HCT116 (cell line): ENCODE data around the gene MGAT4A. TPM values are rescaled to one million over a fixed set of nuclear protein-coding genes. Genes with fewer than 3 reads are reported as not detected.

Experiments
- ATAC-seq: fragments of 200-7000 bp; cut with Tn5 transposase; 2 replicates; pipeline ENCODE4 v1.9.1; 2020; ENCODE audit warnings: mild to moderate bottlenecking, moderate library complexity
- BruUV-seq: library from RNA; stranded (reverse); fragments of 400-500 nt; replicated peaks from 2 replicates; lab custom pipeline; 2021; lab: Mats Ljungman, UMichigan
- CTCF ChIA-PET: fragments of 300-600 bp; sonication (Branson Sonifier 250); formaldehyde crosslinking; loops from one replicate; lab custom pipeline; 2021; ENCODE audit warnings: antibody characterized with exemption; lab: Charles Lee
- POLR2A ChIA-PET: fragments of 300-600, 350-600 bp; sonication (Branson Sonifier 250); formaldehyde crosslinking; loops from one replicate; lab custom pipeline; 2021; ENCODE audit warnings: antibody characterized with exemption; lab: Charles Lee
- RAD21 ChIA-PET, 2 experiments: fragments of 300-600 bp; sonication (Branson Sonifier 250); formaldehyde crosslinking; loops; one replicate each; lab custom pipeline; 2023; ENCODE audit warnings: low total read pairs in 2 of 2; ENCODE audit not compliant: uncharacterized antibody in 2 of 2, unreplicated experiment in 2 of 2, low non-redundant PET in 1 of 2; lab: Charles Lee
- DNase-seq: peaks from one replicate; pipeline ENCODE4 v3.0.0-alpha.2; 2010; ENCODE audit warnings: low read depth, low spot score
- H2AFZ ChIP-seq: fragments of 200-600 bp; shearing (Covaris generic), sonication (generic); 2 replicates; pipeline ENCODE4 v1.6.1; 2017; ENCODE audit warnings: low read depth, mixed run types, mixed read lengths, antibody characterized with exemption, low read length; ENCODE audit not compliant: poor library complexity, severe bottlenecking
- H3K27ac ChIP-seq: 2 replicates; pipeline ENCODE4 v1.5.1; 2012; ENCODE audit warnings: low read depth, low read length
- H3K27me3 ChIP-seq: fragments of 200-600 bp; sonication (generic); 2 replicates; pipeline ENCODE4 v1.6.1; 2016; ENCODE audit warnings: mixed run types, low read length, mixed read lengths; ENCODE audit not compliant: insufficient read depth
- H3K36me3 ChIP-seq, 2 experiments: fragments of 200-500 bp in 1 of 2; fragments of 200-600 bp in 1 of 2; sonication (Bioruptor generic) in 1 of 2; sonication (generic) in 1 of 2; 2 replicates each; pipeline versions ENCODE4 v1.5.1 to v1.6.1; 2014 to 2016; ENCODE audit warnings: low read length in 2 of 2, inconsistent platforms in 1 of 2, mixed read lengths in 1 of 2, mixed run types in 1 of 2; ENCODE audit not compliant: insufficient read depth in 2 of 2, control insufficient read depth in 1 of 2
- H3K4me1 ChIP-seq, 2 experiments: fragments of 200-600 bp in 1 of 2; sonication (generic) in 1 of 2; 2 replicates each; pipeline versions ENCODE4 v1.5.1 to v1.6.1; 2012 to 2017; ENCODE audit warnings: low read length in 2 of 2, inconsistent platforms in 1 of 2, mild to moderate bottlenecking in 1 of 2, mixed read lengths in 1 of 2, mixed run types in 1 of 2, moderate library complexity in 1 of 2; ENCODE audit not compliant: insufficient read depth in 2 of 2, control insufficient read depth in 1 of 2
- H3K4me2 ChIP-seq: fragments of 200-600 bp; sonication (generic); 2 replicates; pipeline ENCODE4 v1.6.1; 2017; ENCODE audit warnings: mixed run types, low read length, mixed read lengths
- H3K4me3 ChIP-seq, 2 experiments: fragments of 200-600 bp in 1 of 2; sonication (generic) in 1 of 2; replicated peaks in 1 of 2; 2 replicates each; pipeline ENCODE4 v1.5.1; 2011 to 2016; ENCODE audit warnings: low read length in 2 of 2, control low read depth in 1 of 2, low read depth in 1 of 2, mild to moderate bottlenecking in 1 of 2, mixed read lengths in 1 of 2, mixed run types in 1 of 2
- H3K79me2 ChIP-seq: fragments of 200-600 bp; sonication (generic); 2 replicates; pipeline ENCODE4 v1.6.1; 2017; ENCODE audit warnings: mild to moderate bottlenecking, mixed run types, low read length, moderate library complexity, mixed read lengths; ENCODE audit not compliant: insufficient read depth
- H3K9ac ChIP-seq: fragments of 200-600 bp; sonication (generic); 2 replicates; pipeline ENCODE4 v1.6.1; 2016; ENCODE audit warnings: low read length, mixed read lengths
- H3K9me2 ChIP-seq: fragments of 200-600 bp; sonication (generic), shearing (Covaris generic); 2 replicates; pipeline ENCODE4 v1.6.1; 2017; ENCODE audit warnings: mixed run types, mild to moderate bottlenecking, moderate library complexity; ENCODE audit not compliant: insufficient read depth
- H3K9me3 ChIP-seq, 2 experiments: fragments of 200-500 bp in 1 of 2; fragments of 200-600 bp in 1 of 2; sonication (Bioruptor generic) in 1 of 2; sonication (generic) in 1 of 2; 2 replicates each; pipeline ENCODE4 v1.6.1; 2014 to 2017; ENCODE audit warnings: low read length in 2 of 2, mixed read lengths in 2 of 2, inconsistent platforms in 1 of 2, low read depth in 1 of 2, mild to moderate bottlenecking in 1 of 2, mixed run types in 1 of 2, moderate library complexity in 1 of 2; ENCODE audit not compliant: control insufficient read depth in 1 of 2, insufficient read depth in 1 of 2
- H4K20me1 ChIP-seq: fragments of 200-600 bp; sonication (generic), shearing (Covaris generic); 2 replicates; pipeline ENCODE4 v1.6.1; 2017; ENCODE audit warnings: mixed run types, mild to moderate bottlenecking, moderate library complexity; ENCODE audit not compliant: insufficient read depth
- CBX3 ChIP-seq: IDR thresholded peaks from 2 replicates; pipeline ENCODE4 v1.6.1; 2012; ENCODE audit warnings: low read depth
- CEBPB ChIP-seq: IDR thresholded peaks from 2 replicates; pipeline ENCODE4 v1.6.1; 2012; ENCODE audit warnings: low read depth
- ELF1 ChIP-seq: IDR thresholded peaks from 2 replicates; pipeline ENCODE4 v1.6.1; 2012; ENCODE audit warnings: low read depth, borderline replicate concordance
- EZH2 ChIP-seq: fragments of 200-600 bp; sonication (generic); IDR thresholded peaks from 2 replicates; pipeline ENCODE4 v1.6.1; 2017; ENCODE audit warnings: antibody characterized with exemption, mixed run types
- RAD21 ChIP-seq: IDR thresholded peaks from 2 replicates; pipeline ENCODE4 v1.6.1; 2012; ENCODE audit warnings: low read depth, mild to moderate bottlenecking
- REST ChIP-seq: IDR thresholded peaks from 2 replicates; pipeline ENCODE4 v1.6.1; 2012; ENCODE audit warnings: low read depth
- SP1 ChIP-seq: IDR thresholded peaks from 2 replicates; pipeline ENCODE4 v1.6.1; 2012; ENCODE audit warnings: low read depth
- SRF ChIP-seq: IDR thresholded peaks from 2 replicates; pipeline ENCODE4 v1.6.1; 2012; ENCODE audit warnings: low read depth
- TCF7L2 ChIP-seq: IDR thresholded peaks from 2 replicates; pipeline ENCODE4 v1.7.0; 2011; ENCODE audit warnings: borderline replicate concordance, inconsistent platforms; ENCODE audit not compliant: insufficient read depth, insufficient read length; ENCODE audit errors: extremely low read depth
- YY1 ChIP-seq: IDR thresholded peaks from 2 replicates; pipeline ENCODE4 v1.6.1; 2011; ENCODE audit warnings: low read length, low read depth, moderate library complexity, mild to moderate bottlenecking; ENCODE audit not compliant: insufficient replicate concordance; ENCODE audit errors: extremely low read depth
- intact Hi-C: fragments of 100-400 bp; cut with micrococcal nuclease; formaldehyde crosslinking; loops from 2 replicates; pipeline ENCODE4 v1.10.0; 2022
- total RNA-seq: library from RNA; stranded (reverse); gene quantifications from one replicate; pipeline ENCODE4 v1.2.1, GENCODE V29; 2021; ENCODE audit not compliant: unreplicated experiment
- TF ChIP-seq, protein P1 (sequence below), 3 experiments: fragments of 200-600 bp in 1 of 3; sonication (generic) in 1 of 3; IDR thresholded peaks in 2 of 3; conservative IDR thresholded peaks in 1 of 3; 2 replicates each; pipeline ENCODE4 v1.5.1; 2012 to 2017; ENCODE audit warnings: low read depth in 2 of 3, low read length in 2 of 3, antibody characterized with exemption in 1 of 3, borderline replicate concordance in 1 of 3, control low read depth in 1 of 3, mild to moderate bottlenecking in 1 of 3, mixed read lengths in 1 of 3, mixed run types in 1 of 3, moderate library complexity in 1 of 3; ENCODE audit not compliant: insufficient read depth in 1 of 3
- TF ChIP-seq, protein P2 (sequence below): IDR thresholded peaks from 2 replicates; pipeline ENCODE4 v1.6.1; 2011; ENCODE audit warnings: mild to moderate bottlenecking, low read length, moderate library complexity; ENCODE audit not compliant: insufficient replicate concordance; ENCODE audit errors: extremely low read depth
- TF ChIP-seq, protein P3 (sequence below): IDR thresholded peaks from 2 replicates; pipeline ENCODE4 v1.6.1; 2012

Gene MGAT4A
- total RNA-seq, 1 experiment from 2014 or later: 10.2 TPM

GRCh38 chr2:98665677-98666076 lies 65.3 kb downstream of the MGAT4A start (continued):
- TF ChIP-seq REST (no peak), CBX3 (no peak), SP1 (no peak)
- TF ChIP-seq, protein P1, sequence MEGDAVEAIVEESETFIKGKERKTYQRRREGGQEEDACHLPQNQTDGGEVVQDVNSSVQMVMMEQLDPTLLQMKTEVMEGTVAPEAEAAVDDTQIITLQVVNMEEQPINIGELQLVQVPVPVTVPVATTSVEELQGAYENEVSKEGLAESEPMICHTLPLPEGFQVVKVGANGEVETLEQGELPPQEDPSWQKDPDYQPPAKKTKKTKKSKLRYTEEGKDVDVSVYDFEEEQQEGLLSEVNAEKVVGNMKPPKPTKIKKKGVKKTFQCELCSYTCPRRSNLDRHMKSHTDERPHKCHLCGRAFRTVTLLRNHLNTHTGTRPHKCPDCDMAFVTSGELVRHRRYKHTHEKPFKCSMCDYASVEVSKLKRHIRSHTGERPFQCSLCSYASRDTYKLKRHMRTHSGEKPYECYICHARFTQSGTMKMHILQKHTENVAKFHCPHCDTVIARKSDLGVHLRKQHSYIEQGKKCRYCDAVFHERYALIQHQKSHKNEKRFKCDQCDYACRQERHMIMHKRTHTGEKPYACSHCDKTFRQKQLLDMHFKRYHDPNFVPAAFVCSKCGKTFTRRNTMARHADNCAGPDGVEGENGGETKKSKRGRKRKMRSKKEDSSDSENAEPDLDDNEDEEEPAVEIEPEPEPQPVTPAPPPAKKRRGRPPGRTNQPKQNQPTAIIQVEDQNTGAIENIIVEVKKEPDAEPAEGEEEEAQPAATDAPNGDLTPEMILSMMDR (IDR thresholded peaks at IDR 0.05 in 2 of 3, conservative IDR thresholded peaks at IDR 0.05 in 1 of 3; ENCODE audit: borderline replicate concordance in 1 of 3, insufficient read depth in 1 of 3, low read depth in 2 of 3, low read length in 2 of 3): no peak

DNA sequence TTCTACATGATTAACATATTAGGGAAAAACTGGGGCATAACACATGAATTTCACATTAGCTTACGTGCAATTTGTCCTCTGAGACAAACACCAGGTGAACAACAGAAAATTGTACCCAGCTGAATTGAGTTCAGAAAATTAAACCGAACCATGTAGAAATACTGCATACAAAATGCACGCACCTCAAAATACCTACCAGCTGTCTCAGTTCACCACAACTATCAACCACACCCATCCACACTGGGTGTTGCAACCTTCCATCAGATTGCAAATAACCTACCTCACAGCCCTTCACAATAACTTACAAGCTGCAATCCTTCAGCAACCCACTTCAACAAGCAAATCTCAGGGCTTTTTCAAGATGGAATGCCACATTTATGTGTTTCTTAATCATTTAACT lies 66.6 kb downstream of the MGAT4A start:
- H3K27ac ChIP-seq: no peak overlapping the region
- DNase-seq (peak; percentile 13), ATAC-seq (no peak)
- BruUV-seq: no TSS peak
- no peak overlapping the region for H2AFZ ChIP-seq
- H3K36me3 ChIP-seq: no peaks in the 10 kb centered on the region
- ChIA-PET POLR2A (no interaction called here), RAD21 (no interaction called here), CTCF (no interaction called here)
- no peaks in the 10 kb centered on the region for H3K9me2 ChIP-seq
- H3K4me1 ChIP-seq: peaks cover 0 to 5% of the 10 kb centered on the region in 2 experiments; a peak in 2 of 4 replicates
- H4K20me1 ChIP-seq: no peaks in the 10 kb centered on the region
- H3K79me2 ChIP-seq: no peaks in the 10 kb centered on the region
- H3K9me3 ChIP-seq: no peaks in the 10 kb centered on the region
- H3K27me3 ChIP-seq: no peaks in the 10 kb centered on the region
- H3K9ac ChIP-seq: no peak overlapping the region
- H3K4me2 ChIP-seq: no peak overlapping the region
- no peak overlapping the region for H3K4me3 ChIP-seq
- intact Hi-C loops: no loop called here
- TF ChIP-seq, protein P2, sequence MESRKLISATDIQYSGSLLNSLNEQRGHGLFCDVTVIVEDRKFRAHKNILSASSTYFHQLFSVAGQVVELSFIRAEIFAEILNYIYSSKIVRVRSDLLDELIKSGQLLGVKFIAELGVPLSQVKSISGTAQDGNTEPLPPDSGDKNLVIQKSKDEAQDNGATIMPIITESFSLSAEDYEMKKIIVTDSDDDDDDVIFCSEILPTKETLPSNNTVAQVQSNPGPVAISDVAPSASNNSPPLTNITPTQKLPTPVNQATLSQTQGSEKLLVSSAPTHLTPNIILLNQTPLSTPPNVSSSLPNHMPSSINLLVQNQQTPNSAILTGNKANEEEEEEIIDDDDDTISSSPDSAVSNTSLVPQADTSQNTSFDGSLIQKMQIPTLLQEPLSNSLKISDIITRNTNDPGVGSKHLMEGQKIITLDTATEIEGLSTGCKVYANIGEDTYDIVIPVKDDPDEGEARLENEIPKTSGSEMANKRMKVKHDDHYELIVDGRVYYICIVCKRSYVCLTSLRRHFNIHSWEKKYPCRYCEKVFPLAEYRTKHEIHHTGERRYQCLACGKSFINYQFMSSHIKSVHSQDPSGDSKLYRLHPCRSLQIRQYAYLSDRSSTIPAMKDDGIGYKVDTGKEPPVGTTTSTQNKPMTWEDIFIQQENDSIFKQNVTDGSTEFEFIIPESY: no peak
- TF ChIP-seq EZH2 (no peak), CEBPB (peak; percentile 94), CBX3 (no peak), RAD21 (no peak), YY1 (no peak), TCF7L2 (no peak), ELF1 (no peak), SRF (no peak)
- TF ChIP-seq, protein P3, sequence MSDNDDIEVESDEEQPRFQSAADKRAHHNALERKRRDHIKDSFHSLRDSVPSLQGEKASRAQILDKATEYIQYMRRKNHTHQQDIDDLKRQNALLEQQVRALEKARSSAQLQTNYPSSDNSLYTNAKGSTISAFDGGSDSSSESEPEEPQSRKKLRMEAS: no peak
